Ascending aorta (tissue), 2 donors: ENCODE data around the gene POGK. TPM values are rescaled to one million over a fixed set of nuclear protein-coding genes. Genes with fewer than 3 reads are reported as not detected.
"Not testable (repeated sequence)": the region's sequence is repeated elsewhere in the genome, so short reads cannot be mapped to it uniquely, and the experiment has no call there.

Experiments used
- DNase-seq, 2 donors: peaks; one replicate each; pipeline ENCODE4 v3.0.0-alpha.2; 2019; ENCODE audit warnings: low spot score in 2 of 2
- H3K27ac ChIP-seq, 2 donors: fragments of 200-600 bp; sonication (generic); one replicate each; pipeline ENCODE4 v1.5.1; 2016 to 2017; ENCODE audit warnings: mild to moderate bottlenecking in 1 of 2
- H3K27me3 ChIP-seq: fragments of 200-600 bp; sonication (generic); one replicate; pipeline ENCODE4 v1.5.1; 2017
- H3K36me3 ChIP-seq, 2 donors: fragments of 200-600 bp; sonication (generic); one replicate each; pipeline ENCODE4 v1.5.1; 2016
- H3K4me1 ChIP-seq, 2 donors: fragments of 200-600 bp; sonication (generic); one replicate each; pipeline ENCODE4 v1.5.1; 2016 to 2017; ENCODE audit warnings: mild to moderate bottlenecking in 1 of 2
- H3K4me3 ChIP-seq, 2 donors: fragments of 200-600 bp; sonication (generic); one replicate each; pipeline ENCODE4 v1.5.1; 2016 to 2017; ENCODE audit warnings: mild to moderate bottlenecking in 1 of 2
- H3K9me3 ChIP-seq, 2 donors: fragments of 200-600 bp; sonication (generic); one replicate each; pipeline ENCODE4 v1.5.1; 2016
- CTCF ChIP-seq, 3 experiments: fragments of 200-600 bp in 2 of 3; fragments of 450-650 bp in 1 of 3; sonication (generic) in 2 of 3; IDR thresholded peaks; one replicate each; pipeline ENCODE4 v1.5.1; 2016 to 2019; ENCODE audit warnings: antibody characterized with exemption in 3 of 3, mild to moderate bottlenecking in 1 of 3, moderate library complexity in 1 of 3
- intact Hi-C: fragments of 100-400 bp; cut with DNase I; formaldehyde crosslinking; loops from one replicate; pipeline ENCODE4 v1.15.1; 2023
- total RNA-seq: library from RNA; depleted of rRNA; stranded (reverse); fragments of >200 nt; gene quantifications from one replicate; pipeline ENCODE4 v1.1.0, GENCODE V29; 2016

Gene POGK
- total RNA-seq, 1 donor from 2014 or later = 10.2 TPM

DNA sequence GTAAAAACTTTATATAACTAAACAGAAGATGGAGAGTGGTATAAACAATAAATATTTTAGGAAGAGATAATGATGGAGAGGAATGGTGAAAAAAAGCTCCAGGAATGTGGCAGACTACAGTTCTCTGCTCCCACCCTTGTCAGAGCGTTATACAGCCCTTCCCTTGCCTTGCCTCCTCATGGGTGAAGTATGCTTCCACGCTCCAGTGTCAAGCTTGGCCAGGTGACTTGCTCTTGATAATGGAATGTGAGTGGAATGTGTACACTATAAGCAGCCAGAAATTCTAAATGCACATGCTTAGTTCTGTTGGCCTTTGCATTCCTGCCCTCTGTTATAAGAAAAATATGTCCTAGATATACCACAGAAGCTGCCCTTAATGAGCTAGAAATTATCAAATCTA is 24.7 kb upstream of the POGK start:
- Histone ChIP-seq H3K27ac (no peak overlapping the region), H3K4me1 (no peaks in the 10 kb centered on the region), H3K9me3 (peaks cover 0 to 3% of the 10 kb centered on the region in 2 donors), H3K4me3 (no peak overlapping the region), H3K36me3 (no peaks in the 10 kb centered on the region), H3K27me3 (no peaks in the 10 kb centered on the region)
- DNase-seq = no peak
- TF ChIP-seq CTCF (IDR thresholded peaks at IDR 0.05) = no peak
- intact Hi-C loops = no loop called here

DNA sequence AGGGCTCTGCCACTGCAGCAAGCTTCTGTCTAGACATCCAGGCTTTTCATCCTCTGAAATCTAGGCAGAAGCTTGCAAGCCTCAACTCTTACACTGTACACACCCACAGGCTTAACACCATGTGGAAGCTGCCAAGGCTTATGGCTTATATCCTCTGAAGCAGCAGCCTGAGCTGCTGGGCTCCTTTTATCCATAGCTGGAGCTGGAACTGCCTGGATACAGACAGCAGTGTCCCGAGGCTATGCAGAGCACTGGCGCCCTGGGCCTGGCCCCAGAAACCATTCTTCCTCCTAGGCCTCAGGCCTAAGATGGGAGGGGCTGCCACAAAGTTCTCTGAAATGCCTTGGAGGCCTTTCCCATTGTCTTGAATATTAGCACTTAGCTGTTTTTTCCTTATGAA is 19.3 kb upstream of the POGK start:
- H3K9me3 ChIP-seq = peaks cover 0 to 10% of the 10 kb centered on the region in 2 donors
- no peaks in the 10 kb centered on the region for H3K27me3 ChIP-seq
- H3K36me3 ChIP-seq = no peaks in the 10 kb centered on the region
- intact Hi-C loops = no loop called here
- H3K4me1 ChIP-seq = no peaks in the 10 kb centered on the region
- no peak for DNase-seq
- H3K4me3 ChIP-seq = no peak overlapping the region
- TF ChIP-seq CTCF (IDR thresholded peaks at IDR 0.05) = no peak
- H3K27ac ChIP-seq = no peak overlapping the region

DNA sequence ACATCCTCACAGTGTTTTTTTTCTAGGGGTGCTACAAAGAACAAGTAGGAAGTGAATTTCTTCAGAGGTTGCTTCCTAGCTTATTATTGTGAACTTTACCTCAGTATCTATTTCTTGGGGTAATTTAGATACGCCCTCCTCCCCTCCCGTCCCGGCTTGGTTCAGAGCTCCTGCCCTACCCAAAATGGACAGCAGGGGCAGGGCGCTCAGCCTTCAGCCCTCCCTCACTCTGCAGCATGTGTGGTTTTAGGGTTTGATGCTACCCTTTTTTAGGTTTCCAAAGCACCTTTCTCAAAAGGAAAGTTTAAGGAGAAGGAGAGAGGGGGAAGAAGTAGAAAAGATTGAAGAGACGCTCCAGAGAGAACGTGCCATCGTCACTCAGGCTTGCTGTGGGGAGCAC is 16.9 kb upstream of the POGK start:
- TF ChIP-seq CTCF (IDR thresholded peaks at IDR 0.05) = no peak
- no peak overlapping the region for H3K27ac ChIP-seq
- no peaks in the 10 kb centered on the region for H3K27me3 ChIP-seq
- intact Hi-C loops = no loop called here
- H3K4me1 ChIP-seq = no peaks in the 10 kb centered on the region
- H3K4me3 ChIP-seq = no peak overlapping the region
- DNase-seq = no peak
- no peaks in the 10 kb centered on the region for H3K36me3 ChIP-seq
- peaks cover 0 to 10% of the 10 kb centered on the region in 2 donors for H3K9me3 ChIP-seq

- Histone ChIP-seq H3K4me1 (no peaks in the 10 kb centered on the region), H3K9me3 (peaks cover 0 to 9% of the 10 kb centered on the region in 2 donors), H3K36me3 (no peaks in the 10 kb centered on the region), H3K27me3 (no peaks in the 10 kb centered on the region), H3K4me3 (no peak overlapping the region), H3K27ac (no peak overlapping the region)
- intact Hi-C loops = no loop called here
- no peak for TF ChIP-seq CTCF (IDR thresholded peaks at IDR 0.05)
- DNase-seq = no peak
These were observed 11.8 kb upstream of the POGK start for GRCh38 chr1:166827426-166827825.

- H3K27me3 ChIP-seq, DNase-seq, H3K36me3 ChIP-seq, intact Hi-C loops, H3K9me3 ChIP-seq, H3K4me1 ChIP-seq, H3K27ac ChIP-seq, H3K4me3 ChIP-seq: not testable (repeated sequence)
These were observed 9.5 kb upstream of the POGK start for GRCh38 chr1:166829762-166830161.

DNA sequence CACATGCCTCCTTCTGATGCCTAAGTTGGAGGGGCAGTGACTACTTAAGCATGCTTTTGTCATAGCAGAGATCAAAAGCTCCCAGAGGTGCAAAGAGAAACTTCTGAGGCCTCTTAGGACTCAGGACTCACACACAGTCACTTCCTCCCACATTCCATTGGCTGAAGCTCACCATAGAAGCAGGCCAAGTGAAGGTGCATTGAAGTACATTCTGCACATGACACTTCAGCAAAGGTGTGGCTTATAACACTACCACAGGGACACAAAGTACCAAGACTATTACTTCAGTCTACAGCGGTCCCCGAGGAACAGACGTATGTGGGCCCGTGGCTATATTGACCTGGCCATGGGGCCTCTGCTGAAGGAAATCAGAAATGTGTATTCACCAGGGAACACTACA is 2.5 kb upstream of the POGK start:
- no peak for TF ChIP-seq CTCF (IDR thresholded peaks at IDR 0.05)
- intact Hi-C loops = loop anchor here (5.0 kb wide), 1 partner anchor 1239 kb away; no protein-coding TSS in a partner anchor

More for the DNA sequence above, 2.5 kb upstream of the POGK start:
- H3K27me3 ChIP-seq = no peaks in the 10 kb centered on the region
- H3K4me1 ChIP-seq = peaks cover 9 to 23% of the 10 kb centered on the region in 2 donors
- H3K27ac ChIP-seq = no peak overlapping the region
- H3K36me3 ChIP-seq = peaks cover 8 to 9% of the 10 kb centered on the region in 2 donors
- no peak overlapping the region for H3K4me3 ChIP-seq
- DNase-seq = no peak
- no peaks in the 10 kb centered on the region for H3K9me3 ChIP-seq
